GM12873 (cell line): ENCODE data around the gene GRB7.

Experiments used
- TF ChIP-seq, protein P1 (sequence below): IDR thresholded peaks from 2 replicates; pipeline ENCODE4 v1.5.1; 2012; ENCODE audit warnings: low read depth, mild to moderate bottlenecking, moderate library complexity, low read length, control low read depth; ENCODE audit not compliant: insufficient read depth; ENCODE audit errors: missing control alignments

GRB7 gene

GRCh38 chr17:39732586-39732985, 5.2 kb upstream of the GRB7 start:
- TF ChIP-seq, protein P1, sequence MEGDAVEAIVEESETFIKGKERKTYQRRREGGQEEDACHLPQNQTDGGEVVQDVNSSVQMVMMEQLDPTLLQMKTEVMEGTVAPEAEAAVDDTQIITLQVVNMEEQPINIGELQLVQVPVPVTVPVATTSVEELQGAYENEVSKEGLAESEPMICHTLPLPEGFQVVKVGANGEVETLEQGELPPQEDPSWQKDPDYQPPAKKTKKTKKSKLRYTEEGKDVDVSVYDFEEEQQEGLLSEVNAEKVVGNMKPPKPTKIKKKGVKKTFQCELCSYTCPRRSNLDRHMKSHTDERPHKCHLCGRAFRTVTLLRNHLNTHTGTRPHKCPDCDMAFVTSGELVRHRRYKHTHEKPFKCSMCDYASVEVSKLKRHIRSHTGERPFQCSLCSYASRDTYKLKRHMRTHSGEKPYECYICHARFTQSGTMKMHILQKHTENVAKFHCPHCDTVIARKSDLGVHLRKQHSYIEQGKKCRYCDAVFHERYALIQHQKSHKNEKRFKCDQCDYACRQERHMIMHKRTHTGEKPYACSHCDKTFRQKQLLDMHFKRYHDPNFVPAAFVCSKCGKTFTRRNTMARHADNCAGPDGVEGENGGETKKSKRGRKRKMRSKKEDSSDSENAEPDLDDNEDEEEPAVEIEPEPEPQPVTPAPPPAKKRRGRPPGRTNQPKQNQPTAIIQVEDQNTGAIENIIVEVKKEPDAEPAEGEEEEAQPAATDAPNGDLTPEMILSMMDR = no peak

DNA sequence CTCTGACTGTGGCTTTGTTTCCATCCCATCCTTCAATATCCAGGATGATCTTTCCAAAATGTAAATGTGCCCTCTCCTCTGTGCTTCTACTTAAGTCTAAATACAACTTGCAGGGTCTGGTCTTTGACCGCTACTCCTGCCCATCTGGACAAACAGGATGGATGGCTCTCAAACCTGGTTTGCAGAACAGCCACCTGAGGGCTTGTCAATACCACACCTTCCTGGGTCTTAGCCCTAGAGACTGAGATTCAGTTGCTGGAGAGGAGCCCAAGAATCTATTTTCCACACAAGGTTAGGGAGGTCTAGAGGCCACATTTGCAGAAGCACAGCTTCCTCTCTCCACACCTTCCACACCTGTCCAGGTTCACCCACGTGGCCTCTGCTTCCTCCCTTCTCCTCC, 1.9 kb upstream of the GRB7 start:
- TF ChIP-seq, protein P1 = no peak

DNA sequence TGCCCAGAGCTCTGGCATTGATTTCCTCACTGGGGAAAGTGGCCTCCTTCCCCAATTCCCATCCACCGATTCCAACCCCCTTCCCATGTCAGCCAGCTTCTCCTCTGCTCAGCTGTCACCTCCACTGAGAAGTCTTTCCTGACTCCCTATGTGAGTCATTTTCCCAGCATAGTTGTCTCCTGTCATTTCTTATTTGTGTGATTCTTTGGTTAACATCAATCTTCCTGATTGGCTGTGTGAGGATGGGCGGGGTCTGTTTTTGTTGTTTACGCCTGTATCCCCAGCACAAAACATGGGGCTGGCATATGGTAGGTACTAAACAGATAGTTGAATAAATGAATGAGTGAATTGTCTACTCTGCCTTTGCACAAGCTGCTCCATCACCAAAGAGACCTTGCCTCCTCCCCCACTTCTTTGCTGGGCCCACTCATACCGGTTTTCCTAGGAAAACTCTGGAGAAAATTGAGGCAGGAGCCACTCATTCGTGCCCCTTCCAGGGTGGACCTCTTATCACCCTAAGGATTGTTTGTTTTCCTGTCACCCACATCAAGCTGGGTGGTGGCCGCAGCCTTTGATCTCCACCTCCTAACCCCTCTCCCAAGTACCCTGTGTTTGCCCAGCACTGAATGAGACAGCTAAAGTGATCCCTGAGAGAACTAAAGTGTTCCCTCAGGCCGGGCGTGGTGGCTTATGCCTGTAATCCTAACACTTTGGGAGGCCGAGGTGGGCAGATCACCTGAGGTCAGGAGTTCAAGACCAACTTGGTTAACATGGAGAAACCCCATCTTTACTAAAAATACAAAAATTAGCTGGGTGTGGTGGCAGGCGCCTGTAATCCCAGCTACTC, 1.2 kb upstream of the GRB7 start:
- TF ChIP-seq, protein P1 = no peak

DNA sequence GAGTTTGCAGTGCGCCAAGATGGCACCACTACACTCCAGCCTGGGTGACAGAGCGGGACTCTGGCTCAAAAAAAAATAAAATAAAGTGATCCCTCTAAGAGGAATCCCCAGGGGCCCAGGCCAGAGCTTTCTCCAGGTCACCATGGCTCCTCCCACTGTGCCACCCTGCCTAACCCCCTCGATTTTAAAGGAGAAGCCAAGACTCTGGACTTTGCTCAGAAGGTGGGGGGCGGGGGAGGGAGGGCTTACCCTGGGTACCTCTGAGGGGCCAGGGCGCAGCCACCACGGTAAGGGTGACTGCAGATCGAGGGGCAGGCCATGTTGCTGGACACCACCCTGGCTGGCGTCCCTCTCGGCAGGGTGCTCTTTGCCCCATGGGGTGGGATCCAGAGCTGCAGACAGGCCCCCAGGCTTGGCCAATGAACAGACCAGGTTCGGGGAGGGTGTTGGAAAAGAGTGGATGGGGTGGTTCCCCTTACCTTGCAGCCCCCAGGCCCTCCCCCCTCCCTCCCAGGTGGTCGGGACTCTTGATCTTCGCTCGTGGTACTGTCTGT, 455 bp upstream of the GRB7 start:
- TF ChIP-seq, protein P1 = no peak

DNA sequence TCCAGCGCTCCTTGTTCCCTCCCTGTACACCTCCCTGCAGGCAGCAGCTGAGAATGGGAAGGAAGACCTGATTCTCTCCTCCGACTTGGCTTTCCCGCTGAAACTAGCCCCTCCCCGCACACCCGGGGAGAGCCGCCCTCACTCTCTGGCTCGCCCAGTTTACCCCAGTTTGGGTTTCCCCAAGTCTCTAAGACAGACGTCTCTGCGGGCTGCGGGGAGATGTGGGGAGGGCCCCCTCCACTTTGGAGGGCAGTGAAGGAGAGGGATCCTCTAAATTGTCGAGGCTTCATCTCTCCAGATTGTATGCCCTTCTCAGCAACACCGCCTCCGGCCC, 797 bp downstream of the GRB7 start:
- TF ChIP-seq, protein P1 = no peak

DNA sequence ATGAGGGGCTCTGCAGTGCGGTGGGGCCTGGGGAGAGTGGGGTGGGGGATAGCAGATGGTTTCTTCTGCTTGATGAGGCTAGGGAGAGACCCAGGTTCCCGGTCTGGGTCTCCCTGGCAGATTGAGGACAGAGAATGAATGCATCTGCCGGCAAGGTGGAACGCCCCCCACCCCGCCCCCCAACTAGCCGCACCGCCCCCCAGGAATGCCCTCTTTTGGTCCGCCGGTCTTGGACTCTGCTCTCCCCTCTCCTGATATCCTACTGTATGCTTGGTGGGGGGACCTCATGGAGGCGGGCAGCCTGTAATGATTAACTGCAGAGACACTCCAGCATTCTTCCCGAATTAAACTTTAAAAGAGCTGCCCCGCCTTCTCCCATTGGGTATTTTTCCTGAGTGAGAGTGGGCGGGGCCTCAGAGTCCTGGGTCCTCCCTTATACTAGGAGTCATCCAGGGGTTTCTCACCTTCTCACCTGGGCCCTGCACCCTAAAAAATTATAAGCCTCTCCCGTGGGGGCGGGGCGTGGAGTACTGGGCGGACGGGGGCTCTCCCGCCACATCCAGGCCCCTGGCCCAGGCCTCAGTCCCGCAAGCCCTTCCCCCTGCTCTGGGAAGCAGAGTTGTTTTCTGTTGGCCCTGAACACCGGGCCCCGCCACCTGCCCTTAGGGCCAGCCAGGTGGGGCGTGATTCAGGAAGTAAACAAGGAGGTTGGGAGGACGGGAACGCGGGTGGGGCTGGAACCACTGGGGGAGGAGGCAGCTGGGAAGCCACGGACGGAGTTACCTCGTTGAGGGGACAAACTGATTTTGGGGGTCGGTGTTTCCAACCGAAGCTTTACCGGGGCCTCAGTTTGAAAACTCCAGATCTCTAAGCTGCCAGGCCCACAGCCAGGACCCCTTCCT, 1.5 kb downstream of the GRB7 start:
- TF ChIP-seq, protein P1 = no peak

GRCh38 chr17:39739885-39740356, 2.2 kb downstream of the GRB7 start:
- TF ChIP-seq, protein P1 = no peak
